ENCODE measurements around the gene PXK. TPM values are rescaled to one million over a fixed set of nuclear protein-coding genes. Genes with fewer than 3 reads are reported as not detected.
A peak's percentile ranks its signal among the peaks of the same experiment; 100 is the strongest.

The PXK gene
- total and polyA plus RNA-seq, 7 experiments from 2014 or later, result 17.3 to 38.9 (median 23.1) TPM

DNA sequence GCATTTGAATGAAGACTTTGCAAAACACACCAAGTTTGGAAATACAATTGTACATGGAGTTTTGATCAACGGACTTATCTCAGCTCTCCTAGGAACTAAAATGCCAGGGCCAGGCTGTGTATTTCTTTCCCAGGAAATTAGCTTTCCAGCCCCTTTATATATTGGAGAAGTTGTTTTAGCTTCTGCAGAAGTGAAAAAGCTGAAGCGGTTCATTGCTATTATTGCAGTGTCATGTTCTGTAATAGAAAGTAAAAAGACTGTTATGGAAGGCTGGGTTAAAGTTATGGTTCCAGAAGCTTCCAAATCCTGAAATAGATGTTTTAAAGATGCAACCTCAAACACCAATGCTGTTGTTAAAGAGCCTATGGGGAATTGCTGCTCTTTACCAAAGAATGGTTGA is 14.9 kb upstream of the PXK start:
- H3K4me1 ChIP-seq (ENCODE audit: control insufficient read depth in 2 of 2, insufficient read depth in 2 of 2, low read length in 2 of 2), result no peaks in the 10 kb centered on the region
- DNase-seq (no peak), ATAC-seq (no peak)
- peak overlapping the region in 2 of 9 donors; percentile 17 to 24 for H3K27ac Mint-ChIP-seq
- no peak overlapping the region for H3K4me3 Mint-ChIP-seq
- peaks cover 3 to 23% (median 13%) of the 10 kb centered on the region in 7 donors for H3K4me1 Mint-ChIP-seq
- H3K9me3 Mint-ChIP-seq, result no peaks in the 10 kb centered on the region
- intact Hi-C loops (cut with micrococcal nuclease), result no loop called here
- no peaks in the 10 kb centered on the region for H3K9me3 ChIP-seq (ENCODE audit: control insufficient read depth in 2 of 3, low read length in 3 of 3)
- no peak overlapping the region for H3K27ac ChIP-seq (ENCODE audit: low read depth, low read length)
- ChIA-PET CTCF (interaction anchor here (4.8 kb wide), 1 partner anchor 10 kb away, joined by 42 read pairs; the partner anchor contains the start of genes HTD2 and RPP14), POLR2A (interaction anchor here (1.1 kb wide), 1 partner anchor 12 kb away, joined by 3 read pairs; the partner anchor contains the start of genes HTD2 and RPP14)
- no peaks in the 10 kb centered on the region for H3K27me3 Mint-ChIP-seq
- H3K36me3 Mint-ChIP-seq, result peaks cover 7 to 26% (median 10%) of the 10 kb centered on the region in 5 donors
- H3K4me3 ChIP-seq (ENCODE audit: low read length), result no peak overlapping the region
- H3K36me3 ChIP-seq (ENCODE audit: control insufficient read depth in 2 of 3, insufficient read depth in 3 of 3, low read length in 3 of 3), result peaks cover 0 to 56% (median 6%) of the 10 kb centered on the region in 3 experiments
- H3K27me3 ChIP-seq (ENCODE audit: control insufficient read depth in 2 of 2, insufficient read depth in 2 of 2, low read length in 2 of 2), result no peaks in the 10 kb centered on the region

DNA sequence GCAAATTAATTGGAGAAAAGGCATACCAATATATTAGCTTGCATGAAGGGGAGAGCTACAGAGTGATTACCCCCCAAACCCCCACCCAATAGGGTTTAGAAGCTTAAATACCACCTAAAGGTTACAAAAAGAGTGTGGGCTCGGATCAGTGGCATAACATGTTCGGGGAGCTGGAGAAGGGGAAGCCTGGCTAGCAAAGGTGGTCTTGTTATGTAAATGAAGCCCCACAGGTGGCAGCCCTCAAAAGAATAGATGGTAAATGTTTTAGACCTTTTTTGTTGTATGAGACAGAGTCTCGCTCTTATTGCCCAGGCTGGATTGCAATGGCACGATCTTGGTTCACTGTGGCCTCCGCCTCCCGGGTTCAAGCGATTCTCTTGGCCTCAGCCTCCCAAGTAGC is 10.9 kb upstream of the PXK start:
- Histone ChIP-seq H3K36me3 (ENCODE audit: control insufficient read depth in 2 of 3, insufficient read depth in 3 of 3, low read length in 3 of 3) (peaks cover 0 to 30% (median 6%) of the 10 kb centered on the region in 3 experiments), H3K27me3 (ENCODE audit: control insufficient read depth in 2 of 2, insufficient read depth in 2 of 2, low read length in 2 of 2) (no peaks in the 10 kb centered on the region), H3K4me1 (ENCODE audit: control insufficient read depth in 2 of 2, insufficient read depth in 2 of 2, low read length in 2 of 2) (no peaks in the 10 kb centered on the region), H3K27ac (ENCODE audit: low read depth, low read length) (no peak overlapping the region), H3K9me3 (ENCODE audit: control insufficient read depth in 2 of 3, low read length in 3 of 3) (no peaks in the 10 kb centered on the region), H3K4me3 (ENCODE audit: low read length) (no peak overlapping the region)
- ChIA-PET CTCF (interaction anchor here (1.1 to 2.8 kb wide), 5 partner anchors 15 to 247 kb away, joined by 3 to 13 read pairs (median 3); partner anchors contain the start of genes HTD2 and RPP14), POLR2A (interaction anchor here (1.5 kb wide), 1 partner anchor 14 kb away, joined by 5 read pairs; no protein-coding TSS in a partner anchor)
- ATAC-seq (no peak), DNase-seq (no peak)
- intact Hi-C loops (cut with micrococcal nuclease), result loop anchor here (1.0 to 5.0 kb wide), 6 partner anchors 11 to 311 kb away; partner anchors contain the start of gene PXK (in 1 of the 2)
- Mint-ChIP-seq H3K9me3 (no peaks in the 10 kb centered on the region), H3K36me3 (peaks cover under 1 to 17% (median 3%) of the 10 kb centered on the region in 5 donors), H3K4me3 (no peak overlapping the region), H3K4me1 (peaks cover 0 to 23% (median 18%) of the 10 kb centered on the region in 7 donors), H3K27me3 (no peaks in the 10 kb centered on the region), H3K27ac (no peak overlapping the region)

GRCh38 chr3:58322793-58323192 is 9.9 kb upstream of the PXK start:
- CTCF ChIA-PET, result interaction anchor here (0.5 to 2.8 kb wide), 3 partner anchors 13 to 163 kb away, joined by 3 to 13 read pairs (median 4); partner anchors contain the start of genes HTD2 and RPP14
- DNase-seq, result no peak
- H3K27me3 Mint-ChIP-seq, result no peaks in the 10 kb centered on the region
- Histone ChIP-seq H3K27me3 (ENCODE audit: control insufficient read depth in 2 of 2, insufficient read depth in 2 of 2, low read length in 2 of 2) (no peaks in the 10 kb centered on the region), H3K36me3 (ENCODE audit: control insufficient read depth in 2 of 3, insufficient read depth in 3 of 3, low read length in 3 of 3) (peaks cover 0 to 20% (median 6%) of the 10 kb centered on the region in 3 experiments), H3K9me3 (ENCODE audit: control insufficient read depth in 2 of 3, low read length in 3 of 3) (no peaks in the 10 kb centered on the region), H3K4me3 (ENCODE audit: low read length) (no peak overlapping the region), H3K27ac (ENCODE audit: low read depth, low read length) (no peak overlapping the region), H3K4me1 (ENCODE audit: control insufficient read depth in 2 of 2, insufficient read depth in 2 of 2, low read length in 2 of 2) (no peaks in the 10 kb centered on the region)
- POLR2A ChIA-PET, result no interaction called here
- intact Hi-C loops (cut with micrococcal nuclease), result loop anchor here in 1 of 2 donors (5.0 kb wide), 1 partner anchor 310 kb away; no protein-coding TSS in a partner anchor
- H3K27ac Mint-ChIP-seq, result peak overlapping the region in 3 of 9 donors; percentile 15 to 80 (median 56)
- ATAC-seq, result no peak
- H3K36me3 Mint-ChIP-seq, result peaks cover 0 to 11% (median 0%) of the 10 kb centered on the region in 5 donors
- no peak overlapping the region for H3K4me3 Mint-ChIP-seq
- H3K4me1 Mint-ChIP-seq, result peaks cover 0 to 23% (median 18%) of the 10 kb centered on the region in 7 donors
- H3K9me3 Mint-ChIP-seq, result no peaks in the 10 kb centered on the region

DNA sequence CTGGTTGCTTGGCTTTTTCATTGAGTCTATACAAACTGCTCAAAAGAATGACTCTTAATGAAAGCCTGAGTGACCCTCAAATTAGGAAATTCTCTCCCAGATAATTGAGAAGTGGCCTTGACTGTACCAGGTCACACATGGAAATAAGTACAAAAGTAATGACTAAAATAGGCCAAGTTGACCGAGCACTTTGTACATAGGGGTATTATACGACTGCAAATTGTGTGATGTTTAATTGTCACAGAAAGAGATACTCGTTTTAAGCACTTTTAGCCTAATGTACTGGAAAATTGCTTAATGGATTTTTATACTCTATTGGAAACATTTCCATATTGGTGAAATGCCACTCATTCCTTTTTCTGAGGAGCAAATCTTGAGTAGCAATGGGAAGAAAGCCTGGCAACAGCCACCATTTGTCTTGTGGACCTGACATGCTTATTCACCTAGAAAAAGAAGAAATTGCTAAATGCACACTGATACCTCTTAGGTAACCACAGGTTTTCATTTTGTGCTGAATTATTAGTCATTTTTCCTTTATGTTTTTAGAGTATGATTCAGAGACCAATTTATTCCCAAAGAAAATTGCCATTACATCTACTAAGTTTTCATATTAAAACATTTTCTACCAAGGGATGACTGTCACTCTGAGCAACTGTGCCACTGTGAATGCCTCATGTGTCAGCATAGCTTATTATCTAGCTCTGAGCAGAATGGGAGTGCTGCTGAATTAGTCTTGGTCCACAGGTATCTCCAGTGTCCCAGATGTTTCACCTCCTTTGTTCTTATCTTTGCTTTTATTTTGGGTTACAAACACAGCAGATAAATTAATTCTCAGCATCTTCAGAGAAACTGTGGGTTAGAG is 8.9 kb upstream of the PXK start:
- Mint-ChIP-seq H3K4me3 (no peak overlapping the region), H3K9me3 (no peaks in the 10 kb centered on the region), H3K27ac (peak overlapping the region in 8 of 9 donors; percentile 25 to 85 (median 68)), H3K27me3 (no peaks in the 10 kb centered on the region), H3K4me1 (peaks cover 0 to 23% (median 18%) of the 10 kb centered on the region in 7 donors), H3K36me3 (peaks cover 0 to 7% (median 0%) of the 10 kb centered on the region in 5 donors)
- Histone ChIP-seq H3K4me1 (ENCODE audit: control insufficient read depth in 2 of 2, insufficient read depth in 2 of 2, low read length in 2 of 2) (no peaks in the 10 kb centered on the region), H3K9me3 (ENCODE audit: control insufficient read depth in 2 of 3, low read length in 3 of 3) (no peaks in the 10 kb centered on the region), H3K36me3 (ENCODE audit: control insufficient read depth in 2 of 3, insufficient read depth in 3 of 3, low read length in 3 of 3) (peaks cover 0 to 11% (median 0%) of the 10 kb centered on the region in 3 experiments), H3K4me3 (ENCODE audit: low read length) (no peak overlapping the region), H3K27ac (ENCODE audit: low read depth, low read length) (no peak overlapping the region), H3K27me3 (ENCODE audit: control insufficient read depth in 2 of 2, insufficient read depth in 2 of 2, low read length in 2 of 2) (no peaks in the 10 kb centered on the region)
- intact Hi-C loops (cut with micrococcal nuclease), result loop anchor here in 1 of 2 donors (1.0 to 5.0 kb wide), 2 partner anchors 9 to 309 kb away; partner anchors contain the start of gene PXK
- no peak for ATAC-seq
- ChIA-PET POLR2A (interaction anchor here (0.7 kb wide), 1 partner anchor 43 kb away, joined by 3 read pairs; no protein-coding TSS in a partner anchor), CTCF (interaction anchor here (1.7 kb wide), 1 partner anchor 17 kb away, joined by 7 read pairs; the partner anchor contains the start of genes HTD2 and RPP14)
- DNase-seq, result no peak

DNA sequence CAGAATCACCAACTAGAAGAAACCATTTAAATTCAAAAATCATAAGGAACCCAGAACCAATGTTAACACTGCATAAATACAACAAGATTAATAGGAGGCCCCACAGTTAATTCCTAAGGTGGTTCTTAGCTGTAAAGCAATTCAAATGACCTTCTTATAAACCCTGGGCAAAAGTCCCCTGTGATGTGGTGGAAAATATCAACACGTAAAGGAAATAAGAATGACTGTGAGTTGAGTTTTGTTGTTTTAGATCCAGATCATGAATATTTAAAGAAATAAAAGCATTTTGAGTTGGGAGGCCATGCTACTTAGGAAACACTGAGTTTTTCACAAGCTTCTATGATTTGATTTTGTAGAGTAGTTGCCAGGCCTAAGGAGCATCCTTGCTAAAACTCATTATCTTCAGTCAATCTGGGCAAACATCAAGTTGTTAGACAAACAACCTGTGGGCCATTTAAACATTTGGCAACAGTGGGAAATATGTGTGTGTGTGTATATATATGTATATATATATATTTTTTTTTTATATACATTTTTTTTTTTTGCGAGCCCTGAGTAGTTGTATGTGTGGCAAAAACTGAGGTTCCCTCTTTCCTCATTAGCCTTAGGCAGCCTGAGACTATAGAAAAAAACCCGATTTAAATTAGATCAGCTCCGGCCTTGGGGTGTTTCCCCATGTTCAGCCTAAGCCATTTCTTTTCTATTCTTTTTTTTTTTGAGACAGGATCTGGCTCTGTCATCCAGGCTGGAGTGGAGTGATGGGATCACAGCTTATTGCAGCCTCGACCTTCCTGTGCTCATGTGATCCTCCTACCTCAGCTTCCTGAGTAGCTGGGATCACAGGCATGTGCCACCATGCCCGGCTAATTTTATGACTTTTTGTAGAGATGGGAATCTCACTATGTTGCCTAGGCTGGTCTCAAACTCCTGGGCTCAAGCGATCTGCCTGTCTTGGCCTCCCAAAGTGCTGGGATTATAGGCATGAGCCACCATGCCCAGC is 8.0 kb upstream of the PXK start:
- POLR2A ChIA-PET, result interaction anchor here (0.7 kb wide), 1 partner anchor 44 kb away, joined by 3 read pairs; no protein-coding TSS in a partner anchor
- ATAC-seq (peak; percentile 27), DNase-seq (peak in 1 of 9 donors; percentile 26)
- Histone ChIP-seq H3K27ac (ENCODE audit: low read depth, low read length) (peak overlapping the region; percentile 14), H3K9me3 (ENCODE audit: control insufficient read depth in 2 of 3, low read length in 3 of 3) (no peaks in the 10 kb centered on the region), H3K4me1 (ENCODE audit: control insufficient read depth in 2 of 2, insufficient read depth in 2 of 2, low read length in 2 of 2) (no peaks in the 10 kb centered on the region), H3K4me3 (ENCODE audit: low read length) (no peak overlapping the region), H3K27me3 (ENCODE audit: control insufficient read depth in 2 of 2, insufficient read depth in 2 of 2, low read length in 2 of 2) (no peaks in the 10 kb centered on the region), H3K36me3 (ENCODE audit: control insufficient read depth in 2 of 3, insufficient read depth in 3 of 3, low read length in 3 of 3) (peaks cover 0 to 3% (median 0%) of the 10 kb centered on the region in 3 experiments)
- H3K27me3 Mint-ChIP-seq, result no peaks in the 10 kb centered on the region
- peak overlapping the region in 8 of 9 donors; percentile 25 to 85 (median 68) for H3K27ac Mint-ChIP-seq
- no peaks in the 10 kb centered on the region for H3K9me3 Mint-ChIP-seq
- CTCF ChIA-PET, result interaction anchor here (0.6 to 1.7 kb wide), 3 partner anchors 18 to 157 kb away, joined by 3 to 7 read pairs (median 4); partner anchors contain the start of genes HTD2 and RPP14
- peaks cover 0 to 25% (median 18%) of the 10 kb centered on the region in 7 donors for H3K4me1 Mint-ChIP-seq
- peak overlapping the region in 1 of 10 donors; percentile 24 for H3K4me3 Mint-ChIP-seq
- H3K36me3 Mint-ChIP-seq, result peaks cover 0 to 3% (median 0%) of the 10 kb centered on the region in 5 donors
- intact Hi-C loops (cut with micrococcal nuclease), result loop anchor here in 1 of 2 donors (1.0 to 5.0 kb wide), 2 partner anchors 8 to 308 kb away; partner anchors contain the start of gene PXK

Data from naive thymus-derived CD4-positive, alpha-beta T cell (primary cell).